SHP77 (cell line): ENCODE data around the gene PRKCH.

Experiments used
- DNase-seq, 2 experiments: peaks; one replicate each; lab custom pipeline; 2025; lab: John Stamatoyannopoulos, UW

PRKCH gene

DNA sequence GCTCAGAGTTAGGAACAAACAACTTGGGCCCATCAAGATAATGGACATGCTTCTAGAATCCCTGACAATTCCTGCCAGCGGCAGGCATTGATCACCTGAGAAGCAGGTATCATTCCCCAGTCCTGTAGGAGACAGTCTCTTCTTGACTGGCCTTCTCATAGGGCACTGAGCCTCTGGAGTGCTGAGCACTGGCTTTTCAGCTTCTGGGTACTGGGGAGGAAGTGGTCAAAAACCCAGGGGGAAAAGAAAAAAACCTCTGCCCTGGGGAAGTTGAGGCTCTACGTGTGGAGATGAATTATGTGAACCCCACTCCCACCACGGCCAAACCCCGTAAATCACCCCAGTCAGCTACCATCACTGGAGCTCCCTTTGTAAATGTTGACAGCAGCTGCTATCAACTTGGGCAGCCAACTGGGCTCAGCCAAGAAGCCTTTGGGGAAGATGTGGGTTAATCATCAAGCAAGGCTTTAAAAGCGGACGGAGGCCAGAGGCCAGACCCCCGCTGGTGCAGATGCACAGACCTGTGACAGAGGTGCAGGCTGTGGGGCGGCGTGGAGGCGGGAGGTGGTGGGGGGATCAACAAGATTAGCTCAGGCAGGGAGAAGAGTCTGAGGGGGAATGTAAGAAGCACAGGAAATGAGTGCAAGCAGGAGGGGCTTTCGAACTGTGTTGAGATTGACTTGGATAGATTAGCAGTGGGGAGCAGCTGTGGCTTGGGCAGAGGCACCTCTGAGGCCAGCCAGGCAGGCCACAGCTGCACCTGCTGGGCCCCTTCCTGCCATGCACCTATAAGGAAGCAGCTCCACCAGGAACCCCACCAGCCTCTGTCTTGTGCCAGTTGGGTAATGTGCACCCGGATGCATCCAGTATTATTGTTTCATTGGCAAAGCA, 268.6 kb downstream of the PRKCH start:
- DNase-seq, result no peak

DNA sequence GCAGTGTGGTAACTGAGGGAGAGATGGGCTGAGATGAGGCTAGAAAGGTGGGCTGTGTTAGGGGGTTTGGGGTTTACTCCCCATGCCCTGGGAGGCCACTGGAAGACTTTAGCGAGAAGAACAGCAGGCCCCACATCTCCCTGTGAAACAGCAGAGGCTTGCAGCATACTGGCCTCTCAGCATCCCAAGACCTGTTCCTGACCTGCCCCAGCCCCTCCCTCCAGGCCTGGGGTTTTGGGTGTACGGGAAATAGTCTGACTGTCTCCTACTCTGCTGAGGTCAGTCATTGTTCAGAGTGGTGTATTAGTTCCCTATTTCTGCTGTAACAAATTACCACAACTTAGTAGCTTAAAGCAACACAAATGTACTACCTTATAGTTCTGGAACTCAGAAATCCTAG, 270.5 kb downstream of the PRKCH start:
- DNase-seq, result no peak

DNA sequence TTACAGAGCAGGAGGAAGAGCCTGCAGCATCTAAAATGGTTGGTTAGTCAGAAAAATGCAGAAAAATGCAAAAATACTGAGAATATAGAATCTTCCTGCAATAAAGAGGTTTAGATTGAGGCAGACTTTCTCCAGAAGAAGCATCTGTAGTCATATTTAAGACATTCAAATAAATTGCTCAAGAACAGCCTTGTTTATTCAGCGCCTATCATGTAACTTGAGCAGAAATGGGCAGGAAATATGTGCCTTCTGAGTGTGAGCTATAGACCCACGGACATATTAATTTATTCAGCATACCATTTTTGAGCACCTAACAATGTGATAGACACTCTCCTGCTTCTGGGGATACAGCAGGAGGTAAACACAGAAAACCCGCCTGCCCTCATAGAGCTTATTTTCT, 272.0 kb downstream of the PRKCH start:
- no peak for DNase-seq

DNA sequence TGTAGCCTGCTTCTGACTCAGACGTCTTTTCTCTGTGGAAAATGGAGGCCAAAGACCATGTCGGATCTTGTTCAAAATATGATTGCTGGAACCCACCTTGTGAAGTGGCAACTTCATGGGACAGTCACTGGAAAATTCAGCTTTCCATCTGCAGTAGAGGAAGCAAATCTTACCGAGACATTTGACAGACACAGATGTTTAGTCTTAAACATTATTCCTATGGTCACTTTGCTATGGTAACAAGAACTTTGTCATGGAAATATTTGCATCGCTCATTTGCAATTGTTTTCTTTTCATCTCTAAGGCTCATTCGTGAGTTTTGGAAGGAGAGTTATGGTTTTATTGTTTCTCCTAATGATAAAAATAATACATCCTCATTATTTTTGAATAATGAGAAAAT, 275.6 kb downstream of the PRKCH start:
- no peak for DNase-seq

DNA sequence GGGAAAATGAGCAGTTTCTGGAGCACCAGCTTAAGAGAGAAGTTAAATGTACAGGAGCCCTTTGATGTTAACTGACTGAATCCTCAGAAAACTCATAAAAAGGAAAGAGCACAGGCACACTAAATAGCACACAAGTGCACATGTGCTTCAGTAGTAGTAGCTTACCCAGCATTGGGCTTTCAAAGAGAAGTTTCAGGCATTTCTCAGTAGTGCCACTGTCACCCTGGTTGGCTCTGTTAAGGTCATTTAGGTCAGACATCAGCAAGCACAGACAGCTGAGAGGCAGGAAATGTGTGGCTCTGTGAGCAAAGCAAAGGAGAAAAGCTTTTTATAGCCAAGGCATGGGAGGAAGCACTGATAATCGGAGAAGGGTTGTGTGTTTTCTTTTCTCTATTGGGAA, 277.6 kb downstream of the PRKCH start:
- DNase-seq, result peak; percentile 24 to 46

DNA sequence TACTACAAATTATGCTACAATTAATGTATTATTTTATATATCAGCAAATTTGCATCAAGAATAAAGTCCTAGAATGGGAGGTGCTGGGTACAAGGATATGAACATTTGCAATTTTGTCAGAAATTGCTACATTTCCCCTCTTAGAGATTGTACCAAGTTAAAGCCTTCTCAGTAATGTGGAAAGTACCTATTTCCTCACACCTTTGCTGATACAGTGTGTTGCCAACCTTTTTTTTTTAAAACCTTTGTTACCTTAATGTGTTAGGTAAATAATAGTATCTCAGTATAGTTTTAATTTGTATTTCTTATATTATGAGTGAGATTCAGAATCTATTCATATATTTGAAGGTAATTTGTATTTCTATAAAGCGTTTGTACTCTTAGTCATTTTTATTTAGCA, 278.6 kb downstream of the PRKCH start:
- no peak for DNase-seq
